HCT116 (cell line): ENCODE measurements around the gene CARNS1. TPM values are rescaled to one million over a fixed set of nuclear protein-coding genes. Genes with fewer than 3 reads are reported as not detected.

Experiments used
- ATAC-seq: fragments of 200-7000 bp; cut with Tn5 transposase; 2 replicates; pipeline ENCODE4 v1.9.1; 2020; ENCODE audit warnings: mild to moderate bottlenecking, moderate library complexity
- BruUV-seq: library from RNA; stranded (reverse); fragments of 400-500 nt; replicated peaks from 2 replicates; lab custom pipeline; 2021; lab: Mats Ljungman, UMichigan
- CTCF ChIA-PET: fragments of 300-600 bp; sonication (Branson Sonifier 250); formaldehyde crosslinking; loops from one replicate; lab custom pipeline; 2021; ENCODE audit warnings: antibody characterized with exemption; lab: Charles Lee
- POLR2A ChIA-PET: fragments of 300-600, 350-600 bp; sonication (Branson Sonifier 250); formaldehyde crosslinking; loops from one replicate; lab custom pipeline; 2021; ENCODE audit warnings: antibody characterized with exemption; lab: Charles Lee
- RAD21 ChIA-PET, 2 experiments: fragments of 300-600 bp; sonication (Branson Sonifier 250); formaldehyde crosslinking; loops; one replicate each; lab custom pipeline; 2023; ENCODE audit warnings: low total read pairs in 2 of 2; ENCODE audit not compliant: uncharacterized antibody in 2 of 2, unreplicated experiment in 2 of 2, low non-redundant PET in 1 of 2; lab: Charles Lee
- DNase-seq: peaks from one replicate; pipeline ENCODE4 v3.0.0-alpha.2; 2010; ENCODE audit warnings: low read depth, low spot score
- H2AFZ ChIP-seq: fragments of 200-600 bp; shearing (Covaris generic), sonication (generic); 2 replicates; pipeline ENCODE4 v1.6.1; 2017; ENCODE audit warnings: low read depth, mixed run types, mixed read lengths, antibody characterized with exemption, low read length; ENCODE audit not compliant: poor library complexity, severe bottlenecking
- H3K27ac ChIP-seq: 2 replicates; pipeline ENCODE4 v1.5.1; 2012; ENCODE audit warnings: low read depth, low read length
- H3K27me3 ChIP-seq: fragments of 200-600 bp; sonication (generic); 2 replicates; pipeline ENCODE4 v1.6.1; 2016; ENCODE audit warnings: mixed run types, low read length, mixed read lengths; ENCODE audit not compliant: insufficient read depth
- H3K36me3 ChIP-seq, 2 experiments: fragments of 200-500 bp in 1 of 2; fragments of 200-600 bp in 1 of 2; sonication (Bioruptor generic) in 1 of 2; sonication (generic) in 1 of 2; 2 replicates each; pipeline versions ENCODE4 v1.5.1 to v1.6.1; 2014 to 2016; ENCODE audit warnings: low read length in 2 of 2, inconsistent platforms in 1 of 2, mixed read lengths in 1 of 2, mixed run types in 1 of 2; ENCODE audit not compliant: insufficient read depth in 2 of 2, control insufficient read depth in 1 of 2
- H3K4me1 ChIP-seq, 2 experiments: fragments of 200-600 bp in 1 of 2; sonication (generic) in 1 of 2; 2 replicates each; pipeline versions ENCODE4 v1.5.1 to v1.6.1; 2012 to 2017; ENCODE audit warnings: low read length in 2 of 2, inconsistent platforms in 1 of 2, mild to moderate bottlenecking in 1 of 2, mixed read lengths in 1 of 2, mixed run types in 1 of 2, moderate library complexity in 1 of 2; ENCODE audit not compliant: insufficient read depth in 2 of 2, control insufficient read depth in 1 of 2
- H3K4me2 ChIP-seq: fragments of 200-600 bp; sonication (generic); 2 replicates; pipeline ENCODE4 v1.6.1; 2017; ENCODE audit warnings: mixed run types, low read length, mixed read lengths
- H3K4me3 ChIP-seq, 2 experiments: fragments of 200-600 bp in 1 of 2; sonication (generic) in 1 of 2; replicated peaks in 1 of 2; 2 replicates each; pipeline ENCODE4 v1.5.1; 2011 to 2016; ENCODE audit warnings: low read length in 2 of 2, control low read depth in 1 of 2, low read depth in 1 of 2, mild to moderate bottlenecking in 1 of 2, mixed read lengths in 1 of 2, mixed run types in 1 of 2
- H3K79me2 ChIP-seq: fragments of 200-600 bp; sonication (generic); 2 replicates; pipeline ENCODE4 v1.6.1; 2017; ENCODE audit warnings: mild to moderate bottlenecking, mixed run types, low read length, moderate library complexity, mixed read lengths; ENCODE audit not compliant: insufficient read depth
- H3K9ac ChIP-seq: fragments of 200-600 bp; sonication (generic); 2 replicates; pipeline ENCODE4 v1.6.1; 2016; ENCODE audit warnings: low read length, mixed read lengths
- H3K9me2 ChIP-seq: fragments of 200-600 bp; sonication (generic), shearing (Covaris generic); 2 replicates; pipeline ENCODE4 v1.6.1; 2017; ENCODE audit warnings: mixed run types, mild to moderate bottlenecking, moderate library complexity; ENCODE audit not compliant: insufficient read depth
- H3K9me3 ChIP-seq, 2 experiments: fragments of 200-500 bp in 1 of 2; fragments of 200-600 bp in 1 of 2; sonication (Bioruptor generic) in 1 of 2; sonication (generic) in 1 of 2; 2 replicates each; pipeline ENCODE4 v1.6.1; 2014 to 2017; ENCODE audit warnings: low read length in 2 of 2, mixed read lengths in 2 of 2, inconsistent platforms in 1 of 2, low read depth in 1 of 2, mild to moderate bottlenecking in 1 of 2, mixed run types in 1 of 2, moderate library complexity in 1 of 2; ENCODE audit not compliant: control insufficient read depth in 1 of 2, insufficient read depth in 1 of 2
- H4K20me1 ChIP-seq: fragments of 200-600 bp; sonication (generic), shearing (Covaris generic); 2 replicates; pipeline ENCODE4 v1.6.1; 2017; ENCODE audit warnings: mixed run types, mild to moderate bottlenecking, moderate library complexity; ENCODE audit not compliant: insufficient read depth
- CBX3 ChIP-seq: IDR thresholded peaks from 2 replicates; pipeline ENCODE4 v1.6.1; 2012; ENCODE audit warnings: low read depth
- CEBPB ChIP-seq: IDR thresholded peaks from 2 replicates; pipeline ENCODE4 v1.6.1; 2012; ENCODE audit warnings: low read depth
- TCF7L2 ChIP-seq: IDR thresholded peaks from 2 replicates; pipeline ENCODE4 v1.7.0; 2011; ENCODE audit warnings: borderline replicate concordance, inconsistent platforms; ENCODE audit not compliant: insufficient read depth, insufficient read length; ENCODE audit errors: extremely low read depth
- ZBTB33 ChIP-seq: IDR thresholded peaks from 2 replicates; pipeline ENCODE4 v1.6.1; 2011; ENCODE audit warnings: mild to moderate bottlenecking, low read length, moderate library complexity; ENCODE audit not compliant: insufficient replicate concordance; ENCODE audit errors: extremely low read depth
- intact Hi-C: fragments of 100-400 bp; cut with micrococcal nuclease; formaldehyde crosslinking; loops from 2 replicates; pipeline ENCODE4 v1.10.0; 2022
- total RNA-seq: library from RNA; stranded (reverse); gene quantifications from one replicate; pipeline ENCODE4 v1.2.1, GENCODE V29; 2021; ENCODE audit not compliant: unreplicated experiment

Gene CARNS1
- total RNA-seq, 1 experiment from 2014 or later = 1.0 TPM

- ATAC-seq (no peak), DNase-seq (no peak)
- TF ChIP-seq TCF7L2 (no peak), CBX3 (no peak), ZBTB33 (no peak), CEBPB (no peak)
- H3K36me3 ChIP-seq = peaks cover 13 to 36% of the 10 kb centered on the region in 2 experiments; a peak in 3 of 4 replicates
- no peak overlapping the region for H2AFZ ChIP-seq
- H3K27me3 ChIP-seq = no peaks in the 10 kb centered on the region
- no peaks in the 10 kb centered on the region for H3K9me3 ChIP-seq
- POLR2A ChIA-PET = no interaction called here
- peaks cover 24% of the 10 kb centered on the region for H3K79me2 ChIP-seq
- peak overlapping the region; percentile 96 for H3K9ac ChIP-seq
- RAD21 ChIA-PET = interaction anchor here in 1 of 2 experiments (0.6 to 1.7 kb wide), 2 partner anchors 43 to 69 kb away, joined by 6 to 8 read pairs; partner anchors contain the start of gene TMEM134
- no peaks in the 10 kb centered on the region for H3K9me2 ChIP-seq
- H4K20me1 ChIP-seq = no peaks in the 10 kb centered on the region
- H3K4me2 ChIP-seq = peak overlapping the region; percentile 96
- CTCF ChIA-PET = interaction anchor here (1.3 to 2.1 kb wide), 4 partner anchors 9 to 230 kb away, joined by 5 to 17 read pairs (median 10); partner anchors contain the start of genes NUDT8, PITPNM1 and RAD9A
- H3K4me1 ChIP-seq = peaks cover 9 to 18% of the 10 kb centered on the region in 2 experiments
- intact Hi-C loops = no loop called here
- TSS peak; percentile 50 for BruUV-seq
- peak overlapping the region; percentile 82 to 90 for H3K4me3 ChIP-seq
- peak overlapping the region; percentile 99 for H3K27ac ChIP-seq
Observed at GRCh38 chr11:67400251-67400941, 15.1 kb upstream of the CARNS1 start.
